Measurements from ENCODE around the gene PTGER4.

PTGER4 gene

GRCh38 chr5:40679148-40679912, 385 bp upstream of the PTGER4 start:
- peak; percentile 58 for DNase-seq (ENCODE audit: extremely low read depth, low read depth)
- TF ChIP-seq CTCF (IDR thresholded peaks at IDR 0.05; ENCODE audit: low read depth, low read length): no peak

- DNase-seq (ENCODE audit: extremely low read depth, low read depth): no peak
- TF ChIP-seq CTCF (IDR thresholded peaks at IDR 0.05; ENCODE audit: low read depth, low read length): no peak; the same call in 1 of the 2 replicates
These were observed 1.1 kb downstream of the PTGER4 start for GRCh38 chr5:40680741-40681362.

GRCh38 chr5:40681363-40682153, 1.8 kb downstream of the PTGER4 start:
- no peak for TF ChIP-seq CTCF (IDR thresholded peaks at IDR 0.05; ENCODE audit: low read depth, low read length)
- no peak for DNase-seq (ENCODE audit: extremely low read depth, low read depth)

GRCh38 chr5:40682154-40683017, 2.7 kb downstream of the PTGER4 start:
- TF ChIP-seq CTCF (IDR thresholded peaks at IDR 0.05; ENCODE audit: low read depth, low read length): no peak
- no peak for DNase-seq (ENCODE audit: extremely low read depth, low read depth)

- DNase-seq (ENCODE audit: extremely low read depth, low read depth): no peak
- no peak for TF ChIP-seq CTCF (IDR thresholded peaks at IDR 0.05; ENCODE audit: low read depth, low read length)
These were observed 3.6 kb downstream of the PTGER4 start for GRCh38 chr5:40683305-40683704.

- TF ChIP-seq CTCF (IDR thresholded peaks at IDR 0.05; ENCODE audit: low read depth, low read length): no peak
- no peak for DNase-seq (ENCODE audit: extremely low read depth, low read depth)
These were observed 5.5 kb downstream of the PTGER4 start for GRCh38 chr5:40685193-40685592.

All from AG09319 (cell line).